ENCODE measurements around the gene SEC22C. TPM values are rescaled to one million over a fixed set of nuclear protein-coding genes. Genes with fewer than 3 reads are reported as not detected.
A peak's percentile ranks its signal among the peaks of the same experiment; 100 is the strongest.

Gene SEC22C
- polyA plus RNA-seq, 1 of the 3 experiments (the other 2 are of a cell fraction) = 28.5 TPM

DNA sequence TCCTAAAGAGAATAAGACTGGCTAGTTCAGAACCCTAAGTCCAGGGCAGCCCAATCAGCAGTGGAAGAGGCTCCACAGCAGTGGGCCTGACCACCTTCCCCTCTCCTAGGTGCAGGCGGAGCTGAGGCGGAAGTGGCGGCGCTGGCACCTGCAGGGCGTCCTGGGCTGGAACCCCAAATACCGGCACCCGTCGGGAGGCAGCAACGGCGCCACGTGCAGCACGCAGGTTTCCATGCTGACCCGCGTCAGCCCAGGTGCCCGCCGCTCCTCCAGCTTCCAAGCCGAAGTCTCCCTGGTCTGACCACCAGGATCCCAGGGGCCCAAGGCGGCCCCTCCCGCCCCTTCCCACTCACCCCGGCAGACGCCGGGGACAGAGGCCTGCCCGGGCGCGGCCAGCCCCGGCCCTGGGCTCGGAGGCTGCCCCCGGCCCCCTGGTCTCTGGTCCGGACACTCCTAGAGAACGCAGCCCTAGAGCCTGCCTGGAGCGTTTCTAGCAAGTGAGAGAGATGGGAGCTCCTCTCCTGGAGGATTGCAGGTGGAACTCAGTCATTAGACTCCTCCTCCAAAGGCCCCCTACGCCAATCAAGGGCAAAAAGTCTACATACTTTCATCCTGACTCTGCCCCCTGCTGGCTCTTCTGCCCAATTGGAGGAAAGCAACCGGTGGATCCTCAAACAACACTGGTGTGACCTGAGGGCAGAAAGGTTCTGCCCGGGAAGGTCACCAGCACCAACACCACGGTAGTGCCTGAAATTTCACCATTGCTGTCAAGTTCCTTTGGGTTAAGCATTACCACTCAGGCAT lies 45.6 kb downstream of the SEC22C start:
- H3K9me2 ChIP-seq = no peaks in the 10 kb centered on the region
- 62% methylated on average over 17 of the region's 35 CpGs for WGBS (ENCODE audit: low lambda C conversion rate)
- no peaks in the 10 kb centered on the region for H3K79me2 ChIP-seq (ENCODE audit: insufficient read depth)
- TF ChIP-seq FOXM1 (IDR thresholded peaks at IDR 0.05; ENCODE audit: low read depth) = no peak
- TF ChIP-seq MEF2A (IDR thresholded peaks at IDR 0.05; ENCODE audit: borderline replicate concordance, low read depth) = no peak
- TF ChIP-seq, protein P1, sequence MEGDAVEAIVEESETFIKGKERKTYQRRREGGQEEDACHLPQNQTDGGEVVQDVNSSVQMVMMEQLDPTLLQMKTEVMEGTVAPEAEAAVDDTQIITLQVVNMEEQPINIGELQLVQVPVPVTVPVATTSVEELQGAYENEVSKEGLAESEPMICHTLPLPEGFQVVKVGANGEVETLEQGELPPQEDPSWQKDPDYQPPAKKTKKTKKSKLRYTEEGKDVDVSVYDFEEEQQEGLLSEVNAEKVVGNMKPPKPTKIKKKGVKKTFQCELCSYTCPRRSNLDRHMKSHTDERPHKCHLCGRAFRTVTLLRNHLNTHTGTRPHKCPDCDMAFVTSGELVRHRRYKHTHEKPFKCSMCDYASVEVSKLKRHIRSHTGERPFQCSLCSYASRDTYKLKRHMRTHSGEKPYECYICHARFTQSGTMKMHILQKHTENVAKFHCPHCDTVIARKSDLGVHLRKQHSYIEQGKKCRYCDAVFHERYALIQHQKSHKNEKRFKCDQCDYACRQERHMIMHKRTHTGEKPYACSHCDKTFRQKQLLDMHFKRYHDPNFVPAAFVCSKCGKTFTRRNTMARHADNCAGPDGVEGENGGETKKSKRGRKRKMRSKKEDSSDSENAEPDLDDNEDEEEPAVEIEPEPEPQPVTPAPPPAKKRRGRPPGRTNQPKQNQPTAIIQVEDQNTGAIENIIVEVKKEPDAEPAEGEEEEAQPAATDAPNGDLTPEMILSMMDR (IDR thresholded peaks at IDR 0.05) = peak; percentile 48
- TF ChIP-seq NRF1 (IDR thresholded peaks at IDR 0.05; ENCODE audit: low read depth, low read length) = no peak
- peak; percentile 13; the same call in 1 of the 2 replicates for TF ChIP-seq RAD21 (IDR thresholded peaks at IDR 0.05; ENCODE audit: low read length)
- TF ChIP-seq, protein P2, sequence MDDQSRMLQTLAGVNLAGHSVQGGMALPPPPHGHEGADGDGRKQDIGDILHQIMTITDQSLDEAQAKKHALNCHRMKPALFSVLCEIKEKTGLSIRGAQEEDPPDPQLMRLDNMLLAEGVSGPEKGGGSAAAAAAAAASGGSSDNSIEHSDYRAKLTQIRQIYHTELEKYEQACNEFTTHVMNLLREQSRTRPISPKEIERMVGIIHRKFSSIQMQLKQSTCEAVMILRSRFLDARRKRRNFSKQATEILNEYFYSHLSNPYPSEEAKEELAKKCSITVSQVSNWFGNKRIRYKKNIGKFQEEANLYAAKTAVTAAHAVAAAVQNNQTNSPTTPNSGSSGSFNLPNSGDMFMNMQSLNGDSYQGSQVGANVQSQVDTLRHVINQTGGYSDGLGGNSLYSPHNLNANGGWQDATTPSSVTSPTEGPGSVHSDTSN (IDR thresholded peaks at IDR 0.05) = no peak
- peak; percentile 17; the same call in 1 of the 2 replicates for TF ChIP-seq SMC3 (IDR thresholded peaks at IDR 0.05; ENCODE audit: low read depth, low read length)
- TF ChIP-seq, protein P3, sequence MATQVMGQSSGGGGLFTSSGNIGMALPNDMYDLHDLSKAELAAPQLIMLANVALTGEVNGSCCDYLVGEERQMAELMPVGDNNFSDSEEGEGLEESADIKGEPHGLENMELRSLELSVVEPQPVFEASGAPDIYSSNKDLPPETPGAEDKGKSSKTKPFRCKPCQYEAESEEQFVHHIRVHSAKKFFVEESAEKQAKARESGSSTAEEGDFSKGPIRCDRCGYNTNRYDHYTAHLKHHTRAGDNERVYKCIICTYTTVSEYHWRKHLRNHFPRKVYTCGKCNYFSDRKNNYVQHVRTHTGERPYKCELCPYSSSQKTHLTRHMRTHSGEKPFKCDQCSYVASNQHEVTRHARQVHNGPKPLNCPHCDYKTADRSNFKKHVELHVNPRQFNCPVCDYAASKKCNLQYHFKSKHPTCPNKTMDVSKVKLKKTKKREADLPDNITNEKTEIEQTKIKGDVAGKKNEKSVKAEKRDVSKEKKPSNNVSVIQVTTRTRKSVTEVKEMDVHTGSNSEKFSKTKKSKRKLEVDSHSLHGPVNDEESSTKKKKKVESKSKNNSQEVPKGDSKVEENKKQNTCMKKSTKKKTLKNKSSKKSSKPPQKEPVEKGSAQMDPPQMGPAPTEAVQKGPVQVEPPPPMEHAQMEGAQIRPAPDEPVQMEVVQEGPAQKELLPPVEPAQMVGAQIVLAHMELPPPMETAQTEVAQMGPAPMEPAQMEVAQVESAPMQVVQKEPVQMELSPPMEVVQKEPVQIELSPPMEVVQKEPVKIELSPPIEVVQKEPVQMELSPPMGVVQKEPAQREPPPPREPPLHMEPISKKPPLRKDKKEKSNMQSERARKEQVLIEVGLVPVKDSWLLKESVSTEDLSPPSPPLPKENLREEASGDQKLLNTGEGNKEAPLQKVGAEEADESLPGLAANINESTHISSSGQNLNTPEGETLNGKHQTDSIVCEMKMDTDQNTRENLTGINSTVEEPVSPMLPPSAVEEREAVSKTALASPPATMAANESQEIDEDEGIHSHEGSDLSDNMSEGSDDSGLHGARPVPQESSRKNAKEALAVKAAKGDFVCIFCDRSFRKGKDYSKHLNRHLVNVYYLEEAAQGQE (IDR thresholded peaks at IDR 0.05; ENCODE audit: low read depth, low read length) = no peak
- TF ChIP-seq FOSL2 (IDR thresholded peaks at IDR 0.05; ENCODE audit: borderline replicate concordance, low read depth) = no peak
- no peak for TF ChIP-seq TAF1 (IDR thresholded peaks at IDR 0.05; ENCODE audit: borderline replicate concordance, low read depth, low read length)
- peak; percentile 50 for DNase-seq
- H3K27ac ChIP-seq (ENCODE audit: low read depth in 2 of 2, low read length in 1 of 2) = no peak overlapping the region
- no peak overlapping the region for H3K4me3 ChIP-seq (ENCODE audit: low read depth in 2 of 2, low read length in 1 of 2)
- H3K36me3 ChIP-seq (replicated peaks in 1 of 2; ENCODE audit: control insufficient read depth in 1 of 2, insufficient read depth in 2 of 2, low read length in 1 of 2) = no peaks in the 10 kb centered on the region
- H2AFZ ChIP-seq (ENCODE audit: low read depth) = no peak overlapping the region
- no peaks in the 10 kb centered on the region for H3F3A ChIP-seq (replicated peaks; ENCODE audit: insufficient read depth)
- no peaks in the 10 kb centered on the region for H4K20me1 ChIP-seq (ENCODE audit: insufficient read depth)
- H3K4me2 ChIP-seq = no peak overlapping the region
- H3K4me1 ChIP-seq (ENCODE audit: control insufficient read depth in 1 of 2, insufficient read depth in 2 of 2, low read depth in 1 of 2, low read length in 1 of 2) = peaks cover 0 to 3% of the 10 kb centered on the region in 2 experiments; a peak in 1 of 4 replicates
- no peak overlapping the region for H3K9ac ChIP-seq
- peaks cover 3% of the 10 kb centered on the region; the same call in 1 of the 2 replicates for H3K27me3 ChIP-seq (ENCODE audit: insufficient read depth)
- no peaks in the 10 kb centered on the region for H3K9me3 ChIP-seq
- CTCF ChIA-PET = interaction anchor here (0.6 to 8.1 kb wide), 12 partner anchors 11 to 1236 kb away, joined by 3 to 74 read pairs (median 3); partner anchors contain the start of gene VIPR1
- POLR2A ChIA-PET = no interaction called here

All from SK-N-SH (cell line).